CD14-positive monocyte (primary cell): ENCODE measurements around the gene HHIPL1. TPM values are rescaled to one million over a fixed set of nuclear protein-coding genes. Genes with fewer than 3 reads are reported as not detected.

Experiments
- DNase-seq, 3 donors: peaks; one replicate each; pipeline ENCODE4 v3.0.0-alpha.2; 2011 to 2022
- H2AFZ ChIP-seq: 2 replicates; pipeline ENCODE4 v1.6.0; 2012; ENCODE audit warnings: mild to moderate bottlenecking, low read depth, low read length, inconsistent platforms; ENCODE audit not compliant: insufficient read depth, poor library complexity, severe bottlenecking
- H3K27ac ChIP-seq, 2 donors: 1 replicate in 1 of 2; 2 replicates in 1 of 2; pipeline ENCODE4 v1.5.1; 2012 to 2013; ENCODE audit warnings: low read length in 2 of 2, control low read depth in 1 of 2, inconsistent platforms in 1 of 2, low read depth in 1 of 2, mild to moderate bottlenecking in 1 of 2
- H3K27me3 ChIP-seq, 2 donors: one replicate each; pipeline versions ENCODE4 v1.6.0 to v1.6.1; 2011 to 2013; ENCODE audit warnings: low read length in 2 of 2; ENCODE audit not compliant: control insufficient read depth in 2 of 2, insufficient read depth in 2 of 2
- H3K36me3 ChIP-seq, 2 donors: replicated peaks in 1 of 2; 1 replicate in 1 of 2; 2 replicates in 1 of 2; pipeline versions ENCODE4 v1.5.1 to v1.6.1; 2012 to 2013; ENCODE audit warnings: low read length in 2 of 2, control low read depth in 1 of 2, inconsistent platforms in 1 of 2, mild to moderate bottlenecking in 1 of 2; ENCODE audit not compliant: insufficient read depth in 2 of 2, control insufficient read depth in 1 of 2
- H3K4me1 ChIP-seq, 2 donors: 1 replicate in 1 of 2; 2 replicates in 1 of 2; pipeline versions ENCODE4 v1.5.1 to v1.6.1; 2012 to 2013; ENCODE audit warnings: low read length in 2 of 2, control low read depth in 1 of 2, inconsistent platforms in 1 of 2, mild to moderate bottlenecking in 1 of 2, moderate library complexity in 1 of 2; ENCODE audit not compliant: insufficient read depth in 2 of 2, control insufficient read depth in 1 of 2
- H3K4me2 ChIP-seq: replicated peaks from 2 replicates; pipeline ENCODE3; 2012; ENCODE audit warnings: low read length, moderate library complexity, mild to moderate bottlenecking; ENCODE audit not compliant: poor library complexity, severe bottlenecking; ENCODE audit errors: extremely low read depth
- H3K4me3 ChIP-seq, 3 experiments: fragments of 200-600 bp in 1 of 3; sonication (generic) in 1 of 3; replicated peaks in 1 of 3; 1 replicate in 2 of 3; 2 replicates in 1 of 3; pipeline ENCODE4 v1.5.1; 2011 to 2013; ENCODE audit warnings: low read length in 3 of 3, mild to moderate bottlenecking in 3 of 3, control low read depth in 2 of 3, low read depth in 2 of 3, inconsistent platforms in 1 of 3, moderate library complexity in 1 of 3
- H3K79me2 ChIP-seq: 2 replicates; pipeline ENCODE4 v1.6.0; 2012; ENCODE audit warnings: mild to moderate bottlenecking, control low read depth, inconsistent platforms, low read length, moderate library complexity; ENCODE audit not compliant: insufficient read depth
- H3K9ac ChIP-seq: 2 replicates; pipeline ENCODE4 v1.6.0; 2017; ENCODE audit warnings: low read length, mild to moderate bottlenecking; ENCODE audit not compliant: insufficient read depth, poor library complexity, severe bottlenecking
- H3K9me3 ChIP-seq, 2 donors: replicated peaks in 1 of 2; 1 replicate in 1 of 2; 2 replicates in 1 of 2; pipeline versions ENCODE4 v1.5.1 to v1.6.1; 2012 to 2013; ENCODE audit warnings: low read length in 2 of 2, control low read depth in 1 of 2; ENCODE audit not compliant: control insufficient read depth in 1 of 2, insufficient read depth in 1 of 2
- H4K20me1 ChIP-seq: 2 replicates; pipeline ENCODE4 v1.6.0; 2012; ENCODE audit warnings: mild to moderate bottlenecking, low read length, control low read depth, moderate library complexity; ENCODE audit not compliant: insufficient read depth
- H3K27ac Mint-ChIP-seq, 7 donors: one replicate each; pipeline ENCODE4 v1.8.0; 2020; ENCODE audit warnings: mild to moderate bottlenecking in 7 of 7, mixed read lengths in 7 of 7, moderate library complexity in 6 of 7, inconsistent platforms in 2 of 7
- H3K27me3 Mint-ChIP-seq, 3 donors: one replicate each; pipeline ENCODE4 v1.8.0; 2021 to 2022; ENCODE audit warnings: low read depth in 3 of 3, mild to moderate bottlenecking in 3 of 3, mixed read lengths in 3 of 3, moderate library complexity in 3 of 3, inconsistent platforms in 1 of 3
- H3K36me3 Mint-ChIP-seq, 2 donors: one replicate each; pipeline ENCODE4 v1.8.0; 2020; ENCODE audit warnings: mixed read lengths in 2 of 2, inconsistent platforms in 1 of 2, mild to moderate bottlenecking in 1 of 2
- H3K4me1 Mint-ChIP-seq: one replicate; pipeline ENCODE4 v1.8.0; 2020; ENCODE audit warnings: mild to moderate bottlenecking, mixed read lengths
- H3K4me3 Mint-ChIP-seq, 2 donors: one replicate each; pipeline ENCODE4 v1.8.0; 2020; ENCODE audit warnings: mild to moderate bottlenecking in 2 of 2, mixed read lengths in 2 of 2, moderate library complexity in 1 of 2
- H3K9me3 Mint-ChIP-seq, 7 donors: one replicate each; pipeline ENCODE4 v1.8.0; 2020 to 2022; ENCODE audit warnings: mixed read lengths in 7 of 7, mild to moderate bottlenecking in 6 of 7, moderate library complexity in 6 of 7, inconsistent platforms in 2 of 7
- CTCF ChIP-seq: fragments of 200-600 bp; IDR thresholded peaks from one replicate; pipeline ENCODE4 v1.8.0; 2022; ENCODE audit warnings: antibody characterized with exemption, mild to moderate bottlenecking
- WGBS: methylation state at CpG from one replicate; pipeline ENCODE4 v1.1.5; 2013; ENCODE audit warnings: missing lambda C conversion rate; ENCODE audit not compliant: insufficient coverage; 5-methylcytosine and 5-hydroxymethylcytosine counted together
- intact Hi-C, 2 donors: fragments of 100-400 bp; cut with micrococcal nuclease; formaldehyde crosslinking; loops; one replicate each; pipeline versions ENCODE4 v1.15.0 to v1.15.1; 2023
- polyA plus RNA-seq, 3 donors: library from polyadenylated mRNA; depleted of rRNA in 1 of 3; unstranded in 2 of 3; stranded (reverse) in 1 of 3; fragments of 300-500 nt in 2 of 3; fragments of >200 nt in 1 of 3; fragmentation: Illumina TruSeq in 2 of 3; gene quantifications; 1 replicate in 2 of 3; 2 replicates in 1 of 3; pipeline ENCODE4 v1.2.3, GENCODE V29; 2012 to 2021

The HHIPL1 gene
- polyA plus RNA-seq, 3 donors = 0.09 TPM; not detected in 2

GRCh38 chr14:99724939-99725773 lies 80.2 kb downstream of the HHIPL1 start:
- H3K27me3 ChIP-seq = no peaks in the 10 kb centered on the region
- H3K27ac ChIP-seq = no peak overlapping the region
- no peaks in the 10 kb centered on the region for H4K20me1 ChIP-seq

More at GRCh38 chr14:99724939-99725773, 80.2 kb downstream of the HHIPL1 start:
- Histone ChIP-seq H3K36me3 (no peaks in the 10 kb centered on the region), H3K4me3 (no peak overlapping the region), H3K4me2 (no peak overlapping the region), H3K9me3 (no peaks in the 10 kb centered on the region), H3K9ac (no peak overlapping the region), H3K79me2 (no peaks in the 10 kb centered on the region), H2AFZ (no peak overlapping the region), H3K4me1 (no peaks in the 10 kb centered on the region)
- 96% methylated on average over 15 of the region's 15 CpGs for WGBS
- DNase-seq = no peak
- intact Hi-C loops = no loop called here
- no peak for TF ChIP-seq CTCF
- Mint-ChIP-seq H3K9me3 (peaks cover 0 to 2% (median 0%) of the 10 kb centered on the region in 7 donors), H3K36me3 (no peaks in the 10 kb centered on the region), H3K4me3 (no peak overlapping the region), H3K4me1 (no peaks in the 10 kb centered on the region), H3K27me3 (peaks cover 9 to 33% (median 16%) of the 10 kb centered on the region in 3 donors), H3K27ac (no peak overlapping the region)
